ENCODE data around the gene DSCAML1. TPM values are rescaled to one million over a fixed set of nuclear protein-coding genes. Genes with fewer than 3 reads are reported as not detected.

The DSCAML1 gene
- polyA plus RNA-seq, 4 donors, result 1.7 to 2.9 (median 2.0) TPM

- no peak for DNase-seq (ENCODE audit: low read depth in 4 of 4, low spot score in 3 of 4)
These were observed 354.8 kb downstream of the DSCAML1 start for GRCh38 chr11:117442049-117442868.

DNA sequence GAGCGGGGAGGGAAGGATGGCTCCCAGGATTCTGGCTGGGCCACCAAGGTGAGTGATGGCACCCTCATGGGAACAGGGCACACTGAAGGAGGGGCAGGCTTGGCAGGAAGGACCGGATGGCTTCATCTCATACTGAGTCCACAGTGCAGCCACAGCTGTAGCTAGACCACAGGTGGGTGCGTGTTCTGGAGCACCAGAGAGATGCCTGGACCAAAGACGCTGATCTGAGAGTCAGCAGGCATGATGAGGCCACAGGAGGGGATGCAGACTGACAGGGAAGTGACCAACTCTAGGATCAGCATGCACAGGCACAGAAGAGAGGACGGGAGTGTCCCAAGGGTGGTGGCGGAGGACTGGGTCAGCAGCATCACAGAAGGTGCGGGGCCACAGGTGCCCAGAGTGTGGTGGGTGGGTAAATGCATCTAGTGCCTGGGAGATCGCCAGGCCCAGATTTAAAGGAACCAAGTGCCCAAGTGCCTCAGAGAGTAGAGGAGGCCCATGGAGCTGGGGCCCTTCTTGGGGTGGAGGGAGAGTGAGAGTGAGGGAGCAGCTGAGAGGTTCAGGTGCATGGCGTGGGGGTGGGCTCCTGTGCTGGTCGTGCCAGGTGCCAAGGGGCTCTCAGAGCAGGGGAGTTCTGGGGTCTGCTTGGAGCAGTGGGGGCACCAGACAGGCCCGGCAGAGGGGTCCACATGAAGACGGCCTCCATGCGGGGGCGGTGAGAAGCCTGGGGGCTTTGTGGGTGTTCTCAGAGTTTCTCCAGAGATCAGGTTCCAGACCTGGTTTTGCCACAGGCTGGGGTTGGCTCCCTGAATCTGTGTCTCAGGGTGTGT is 355.7 kb downstream of the DSCAML1 start:
- no peak for DNase-seq (ENCODE audit: low read depth in 4 of 4, low spot score in 3 of 4)

- DNase-seq (ENCODE audit: low read depth in 4 of 4, low spot score in 3 of 4), result no peak
These were observed 356.8 kb downstream of the DSCAML1 start for GRCh38 chr11:117440258-117440657.

DNA sequence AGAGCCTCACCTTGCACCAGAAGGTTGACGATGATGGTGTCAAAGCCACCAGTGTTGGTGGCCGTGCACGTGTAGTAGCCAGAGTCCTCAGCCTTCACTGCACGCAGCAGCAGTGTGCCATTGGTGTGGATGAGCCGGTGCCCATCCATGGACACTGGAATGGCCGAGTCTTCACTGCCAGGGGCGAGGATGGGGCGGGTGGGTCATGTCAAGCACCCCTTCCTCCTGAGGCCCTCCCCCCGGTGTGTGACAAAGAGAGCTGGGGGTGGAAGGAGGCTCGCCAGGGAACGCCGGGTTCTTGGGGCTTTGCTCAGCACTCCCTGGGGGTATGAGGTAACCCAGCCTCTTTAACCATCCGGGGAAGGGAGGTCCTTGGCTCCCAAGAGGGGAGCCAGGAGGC is 357.8 kb downstream of the DSCAML1 start:
- no peak for DNase-seq (ENCODE audit: low read depth in 4 of 4, low spot score in 3 of 4)

DNA sequence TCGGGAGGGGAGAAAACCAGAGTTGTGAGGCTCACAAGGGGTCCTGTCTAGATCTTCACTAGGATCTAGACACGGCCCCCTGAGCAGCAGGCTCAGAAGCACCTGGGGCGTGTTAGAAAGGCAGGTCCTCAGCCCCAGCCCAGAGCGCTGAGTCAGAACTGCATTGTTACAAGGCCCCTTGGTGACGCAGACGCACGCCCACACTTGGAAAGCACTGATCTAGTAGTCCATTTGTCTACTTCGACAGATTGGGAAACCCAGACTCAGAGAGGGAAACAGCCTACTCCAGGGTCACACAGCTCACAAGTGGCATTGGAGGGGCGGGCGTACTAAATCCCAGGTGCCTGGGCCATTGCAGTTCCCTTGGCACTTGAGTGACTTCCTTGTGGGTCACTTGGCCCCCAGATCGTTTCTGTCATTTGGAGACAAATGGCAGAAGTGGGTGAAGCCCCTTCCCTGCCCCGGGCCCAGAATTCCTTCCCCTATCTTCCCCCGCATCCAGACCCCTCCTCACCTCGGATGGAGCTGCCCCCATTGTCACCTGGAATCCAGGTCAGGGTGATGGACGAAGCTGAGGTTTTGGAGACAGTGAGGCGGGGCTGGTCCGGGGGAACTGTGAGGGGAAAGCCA is 358.5 kb downstream of the DSCAML1 start:
- DNase-seq (ENCODE audit: low read depth in 4 of 4, low spot score in 3 of 4), result no peak

GRCh38 chr11:117437791-117438130 is 359.3 kb downstream of the DSCAML1 start:
- DNase-seq (ENCODE audit: low read depth in 4 of 4, low spot score in 3 of 4), result no peak

- DNase-seq (ENCODE audit: low read depth in 4 of 4, low spot score in 3 of 4), result no peak
These were observed 359.8 kb downstream of the DSCAML1 start for GRCh38 chr11:117437041-117437790.

- no peak for DNase-seq (ENCODE audit: low read depth in 4 of 4, low spot score in 3 of 4)
These were observed 361.7 kb downstream of the DSCAML1 start for GRCh38 chr11:117435326-117435725.

- no peak for DNase-seq (ENCODE audit: low read depth in 4 of 4, low spot score in 3 of 4)
These were observed 362.5 kb downstream of the DSCAML1 start for GRCh38 chr11:117434481-117434880.

- DNase-seq (ENCODE audit: low read depth in 4 of 4, low spot score in 3 of 4), result no peak
These were observed 363.3 kb downstream of the DSCAML1 start for GRCh38 chr11:117433717-117434116.

DNA sequence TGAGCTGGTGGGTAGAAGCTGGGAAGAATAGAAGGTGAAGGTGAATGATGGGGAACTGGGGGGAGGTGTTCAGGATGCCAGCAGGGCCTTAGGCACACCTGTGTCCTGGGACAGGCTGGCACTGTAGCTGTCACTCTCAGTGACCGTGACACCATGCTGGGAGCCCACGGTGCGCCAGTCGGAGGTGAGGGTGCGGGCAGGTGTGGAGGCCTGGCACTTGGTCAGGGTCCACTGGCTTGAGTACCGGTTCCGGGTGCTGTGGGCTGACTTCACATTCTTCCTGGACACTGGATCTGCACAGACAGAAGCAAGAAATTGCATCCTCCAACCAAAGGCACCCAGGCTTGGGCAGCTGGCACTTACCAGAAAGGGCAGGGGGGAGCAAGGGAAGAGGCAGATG is 365.6 kb downstream of the DSCAML1 start:
- no peak for DNase-seq (ENCODE audit: low read depth in 4 of 4, low spot score in 3 of 4)

DNA sequence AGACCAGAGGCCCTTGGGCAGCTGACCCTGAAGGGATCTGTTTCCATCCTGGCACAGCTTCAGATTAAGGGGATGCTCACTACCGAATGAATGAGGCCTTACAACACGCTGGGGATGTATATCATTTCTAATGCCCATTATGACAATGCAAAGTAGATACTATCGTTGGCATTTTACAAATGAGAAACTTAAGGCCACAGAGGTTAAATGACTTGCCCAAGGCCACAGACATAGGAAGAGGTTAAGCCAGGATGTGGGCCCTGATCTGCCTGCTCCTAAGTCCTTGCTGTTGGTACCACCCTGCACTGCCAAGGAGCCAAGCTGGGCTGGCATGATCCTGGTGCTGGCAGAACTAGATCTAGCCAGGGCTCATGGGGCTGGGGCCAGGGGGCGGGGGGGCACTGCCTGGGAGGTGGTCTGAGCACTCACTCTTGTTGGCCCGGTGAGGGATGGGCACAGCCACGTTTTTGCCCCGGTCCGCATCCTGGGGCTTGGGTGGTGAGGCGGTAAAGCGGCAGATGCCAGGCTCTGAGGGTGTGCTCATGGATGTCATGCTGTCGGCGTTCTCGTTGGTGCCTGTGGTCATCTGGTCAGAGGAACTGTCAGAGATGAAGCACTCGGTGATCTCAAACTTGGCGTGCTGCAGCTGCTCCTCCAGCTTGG is 366.6 kb downstream of the DSCAML1 start:
- no peak for DNase-seq (ENCODE audit: low read depth in 4 of 4, low spot score in 3 of 4)

DNA sequence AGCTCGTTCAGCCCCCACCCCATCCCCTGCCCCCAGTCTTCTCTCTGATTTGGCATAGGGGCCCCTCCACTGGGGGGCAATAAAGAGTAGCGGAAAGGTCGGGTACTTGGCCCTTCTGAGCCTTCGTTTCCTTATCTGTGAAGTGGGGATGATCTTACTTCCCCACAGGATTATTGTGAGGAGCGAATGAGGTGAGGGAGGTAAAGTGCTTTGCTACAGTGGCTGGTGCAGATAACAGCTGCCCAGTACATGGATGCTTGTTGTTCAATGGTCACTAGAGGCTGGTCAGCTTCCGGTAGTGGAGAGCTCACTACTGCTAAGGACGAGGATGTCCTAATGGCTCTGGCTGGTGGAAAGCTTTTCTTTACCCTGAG is 368.2 kb downstream of the DSCAML1 start:
- no peak for DNase-seq (ENCODE audit: low read depth in 4 of 4, low spot score in 3 of 4)

DNA sequence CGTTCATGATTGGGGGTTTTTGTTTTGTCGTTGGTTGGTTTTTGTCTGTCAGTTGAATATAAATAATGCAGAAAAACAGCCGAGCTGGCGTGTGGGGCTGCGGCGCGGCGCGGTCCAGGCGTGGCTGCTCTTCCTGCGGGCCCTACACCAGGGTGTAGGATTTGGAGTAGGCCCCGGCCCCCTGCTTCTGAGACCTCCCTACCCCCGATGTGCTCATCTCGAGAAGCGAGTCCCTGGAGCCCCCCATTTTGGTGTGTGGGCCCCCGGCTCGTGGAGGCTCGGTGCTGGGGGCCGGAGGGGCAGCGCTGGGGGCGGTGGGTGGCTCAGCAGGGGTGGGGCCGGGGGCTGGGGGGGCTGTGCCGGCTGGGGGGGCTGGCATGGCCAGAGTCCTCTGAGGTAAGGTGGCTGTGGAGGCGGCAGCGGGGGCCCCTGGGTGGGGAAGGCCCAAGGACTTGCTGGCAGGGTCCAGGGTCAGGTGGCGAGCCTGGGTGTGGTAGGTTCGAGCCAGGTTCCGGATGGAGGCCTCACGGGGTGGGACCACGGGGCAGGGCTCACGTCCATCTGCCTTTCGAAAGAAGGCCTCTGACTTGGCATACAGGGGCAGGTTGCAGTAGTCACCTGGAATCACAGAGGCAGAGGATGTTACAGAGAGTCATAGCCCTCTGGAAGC is 368.7 kb downstream of the DSCAML1 start:
- no peak for DNase-seq (ENCODE audit: low read depth in 4 of 4, low spot score in 3 of 4)

GRCh38 chr11:117427356-117427874 is 369.6 kb downstream of the DSCAML1 start:
- no peak for DNase-seq (ENCODE audit: low read depth in 4 of 4, low spot score in 3 of 4)

- DNase-seq (ENCODE audit: low read depth in 4 of 4, low spot score in 3 of 4), result no peak
These were observed 370.1 kb downstream of the DSCAML1 start for GRCh38 chr11:117426941-117427340.

DNA sequence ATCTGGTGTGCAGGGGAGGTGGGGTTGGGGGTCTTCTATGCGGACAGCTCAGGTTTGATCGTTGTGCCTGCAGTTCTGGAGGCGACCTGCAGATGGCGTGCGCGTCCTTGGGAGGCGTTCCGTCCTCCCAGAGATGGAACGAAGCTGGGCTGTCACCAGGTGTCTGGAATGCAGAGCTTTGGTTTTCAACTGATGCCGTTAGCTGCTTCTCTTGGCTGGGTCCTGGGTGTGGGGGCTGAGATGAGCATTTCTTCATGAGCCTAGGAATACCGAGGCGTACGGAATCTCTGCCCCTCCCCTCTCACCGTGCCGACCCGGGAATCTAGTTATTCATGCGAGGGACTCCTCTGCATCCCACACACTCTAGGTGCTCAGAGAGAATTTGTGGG is 370.7 kb downstream of the DSCAML1 start:
- DNase-seq (ENCODE audit: low read depth in 4 of 4, low spot score in 3 of 4), result peak; percentile 31 to 64 (median 39)

DNA sequence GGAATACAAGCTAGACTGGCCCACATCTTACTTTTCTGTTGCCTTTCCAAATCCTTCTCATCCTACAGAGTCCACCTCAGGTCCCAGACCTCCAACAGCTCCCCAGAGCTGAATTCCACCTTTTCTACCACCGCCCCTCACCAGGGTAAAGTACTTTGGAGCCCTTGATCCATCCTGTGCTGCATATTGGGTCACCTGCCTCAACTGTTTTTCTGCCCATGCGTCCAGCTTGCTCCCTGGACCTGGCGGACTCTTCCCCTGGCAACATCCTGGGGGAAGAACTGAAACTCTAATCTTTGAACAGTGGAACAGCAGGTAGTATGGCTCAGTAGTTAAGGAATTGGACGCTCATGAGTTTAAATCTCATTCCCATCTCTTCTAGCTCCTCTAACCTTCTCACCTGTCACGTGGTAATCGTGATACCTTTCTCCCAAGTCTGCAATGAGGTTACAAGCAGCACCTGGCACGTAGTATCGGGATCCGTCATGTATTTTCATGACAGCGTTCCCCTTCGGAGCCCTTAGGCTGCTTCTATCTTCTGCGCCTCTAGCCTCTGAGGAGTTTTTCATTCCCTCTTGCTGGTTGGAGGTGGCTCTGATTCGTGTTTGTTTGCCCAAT is 371.2 kb downstream of the DSCAML1 start:
- no peak for DNase-seq (ENCODE audit: low read depth in 4 of 4, low spot score in 3 of 4)

GRCh38 chr11:117424781-117425180 is 372.2 kb downstream of the DSCAML1 start:
- DNase-seq (ENCODE audit: low read depth in 4 of 4, low spot score in 3 of 4), result no peak

Data from right renal pelvis (tissue), 4 donors.